HepG2 (cell line): ENCODE results near the gene MIGA2. TPM values are rescaled to one million over a fixed set of nuclear protein-coding genes. Genes with fewer than 3 reads are reported as not detected.

Source experiments
- ATRX ChIP-seq: sonication (generic); formaldehyde crosslinking; IDR thresholded peaks from 2 replicates; pipeline ENCODE4 v1.4.0; 2020; ENCODE audit warnings: missing genetic modification reagents, borderline replicate concordance
- HDAC1 ChIP-seq: sonication (generic); formaldehyde crosslinking; IDR thresholded peaks from 2 replicates; pipeline ENCODE4 v1.5.1; 2020; ENCODE audit warnings: mild to moderate bottlenecking, missing genetic modification reagents
- HHEX ChIP-seq: IDR thresholded peaks from 2 replicates; pipeline ENCODE4 v1.6.1; 2016; ENCODE audit warnings: control low read depth
- HMGXB3 ChIP-seq: sonication (generic); formaldehyde crosslinking; IDR thresholded peaks from 2 replicates; pipeline ENCODE4 v1.4.0; 2020; ENCODE audit warnings: missing genetic modification reagents, borderline replicate concordance
- HNF4A ChIP-seq: sonication (generic); formaldehyde crosslinking; IDR thresholded peaks from 2 replicates; pipeline ENCODE4 v1.4.0; 2020; ENCODE audit warnings: missing genetic modification reagents
- MNT ChIP-seq: fragments of 450-650 bp; IDR thresholded peaks from 2 replicates; pipeline ENCODE4 v1.6.1; 2016
- MXI1 ChIP-seq: IDR thresholded peaks from 3 replicates; pipeline ENCODE4 v1.6.1; 2012; ENCODE audit warnings: low read depth, low read length, inconsistent platforms, borderline replicate concordance
- NBN ChIP-seq: fragments of 450-650 bp; conservative IDR thresholded peaks from 2 replicates; pipeline ENCODE4 v1.6.1; 2017
- POLR2AphosphoS2 ChIP-seq: IDR thresholded peaks from 2 replicates; pipeline ENCODE4 v1.6.1; 2011; ENCODE audit warnings: low read depth, low read length, improper control_type of control experiment
- PPARG ChIP-seq: conservative IDR thresholded peaks from 2 replicates; pipeline ENCODE4 v1.6.1; 2016; ENCODE audit warnings: missing biosample characterization, missing genetic modification reagents
- TARDBP ChIP-seq: sonication (generic); formaldehyde crosslinking; IDR thresholded peaks from 2 replicates; pipeline ENCODE4 v1.8.0; 2022; ENCODE audit warnings: mild to moderate bottlenecking, missing genetic modification reagents
- TSC22D2 ChIP-seq: sonication (generic); formaldehyde crosslinking; IDR thresholded peaks from 2 replicates; pipeline ENCODE4 v1.5.1; 2020; ENCODE audit warnings: missing genetic modification reagents, mild to moderate bottlenecking, borderline replicate concordance
- ZMYM3 ChIP-seq: sonication (generic); formaldehyde crosslinking; IDR thresholded peaks from 2 replicates; pipeline ENCODE4 v1.5.1; 2020; ENCODE audit warnings: mild to moderate bottlenecking, missing genetic modification reagents
- ZMYM4 ChIP-seq: sonication (generic); formaldehyde crosslinking; IDR thresholded peaks from 2 replicates; pipeline ENCODE4 v1.8.1; 2023; ENCODE audit warnings: mild to moderate bottlenecking, missing genetic modification reagents
- ZNF383 ChIP-seq: sonication (generic); formaldehyde crosslinking; IDR thresholded peaks from 2 replicates; pipeline ENCODE4 v1.4.0; 2020; ENCODE audit warnings: missing genetic modification reagents, mild to moderate bottlenecking, borderline replicate concordance
- ZNF431 ChIP-seq: sonication (generic); formaldehyde crosslinking; IDR thresholded peaks from 2 replicates; pipeline ENCODE4 v1.9.0; 2022; ENCODE audit warnings: missing genetic modification reagents, low read depth, mild to moderate bottlenecking, borderline replicate concordance
- ZNF530 ChIP-seq: sonication (generic); formaldehyde crosslinking; IDR thresholded peaks from 2 replicates; pipeline ENCODE4 v1.5.0; 2020; ENCODE audit warnings: low read depth, mild to moderate bottlenecking, missing genetic modification reagents
- ZNF564 ChIP-seq: sonication (generic); formaldehyde crosslinking; IDR thresholded peaks from 2 replicates; pipeline ENCODE4 v1.8.1; 2023; ENCODE audit warnings: mild to moderate bottlenecking, missing genetic modification reagents
- ZNF616 ChIP-seq: sonication (generic); formaldehyde crosslinking; IDR thresholded peaks from 2 replicates; pipeline ENCODE4 v1.5.0; 2020; ENCODE audit warnings: low read depth, mild to moderate bottlenecking, missing genetic modification reagents
- ZNF746 ChIP-seq: sonication (generic); formaldehyde crosslinking; IDR thresholded peaks from 2 replicates; pipeline ENCODE4 v1.8.0; 2022; ENCODE audit warnings: mild to moderate bottlenecking, missing genetic modification reagents
- polyA plus RNA-seq, 8 experiments: library from polyadenylated mRNA; depleted of rRNA in 3 of 8; stranded (reverse) in 7 of 8; unstranded in 1 of 8; fragments of >200 nt; fragmentation: Illumina TruSeq in 4 of 8; extraction: Trizol in 4 of 8; gene quantifications; 2 replicates each; pipeline versions ENCODE4 v1.2.1 to v1.2.3, GENCODE V29; 2011 to 2016; ENCODE audit warnings: low read depth in 4 of 8, missing spikeins in 1 of 8, mixed read lengths in 1 of 8; ENCODE audit not compliant: insufficient read depth in 1 of 8
- total RNA-seq, 5 experiments: library from RNA; depleted of rRNA; stranded (reverse); fragments of >200 nt; fragmentation: Illumina TruSeq; extraction: Trizol; gene quantifications; 2 replicates each; pipeline ENCODE4 v1.2.3, GENCODE V29; 2016; ENCODE audit warnings: low read depth in 1 of 5
- TF ChIP-seq, protein P1 (sequence below): sonication (generic); formaldehyde crosslinking; IDR thresholded peaks from 2 replicates; pipeline ENCODE4 v1.8.1; 2022; ENCODE audit warnings: mild to moderate bottlenecking, missing genetic modification reagents
- TF ChIP-seq, protein P2 (sequence below): sonication (generic); formaldehyde crosslinking; IDR thresholded peaks from 2 replicates; pipeline ENCODE4 v1.4.0; 2020; ENCODE audit warnings: missing genetic modification reagents

MIGA2 gene
- total and polyA plus RNA-seq, 2 of the 13 experiments (the other 11 are each of a cell fraction or from before 2014, with no cell fraction given), result 10.8 to 17.1 TPM

- TF ChIP-seq POLR2AphosphoS2 (no peak), ZNF431 (CRISPR knock-in tag) (no peak), ZNF383 (CRISPR knock-in tag) (no peak), ATRX (no peak), MNT (peak; percentile 29; the same call in 1 of the 2 replicates), ZMYM3 (CRISPR knock-in tag) (peak; percentile 87), ZNF530 (no peak), HMGXB3 (CRISPR knock-in tag) (peak; percentile 46; the same call in 1 of the 2 replicates), PPARG (0 out of 2 replicates have a peak, but pooled peaks have one; percentile 8), NBN (no peak), HDAC1 (CRISPR knock-in tag) (peak; percentile 93), ZNF616 (CRISPR knock-in tag) (0 out of 2 replicates have a peak, but pooled peaks have one; percentile 40), HHEX (CRISPR knock-in tag) (no peak), ZNF746 (CRISPR knock-in tag) (no peak), MXI1 (peak; percentile 56; the same call in 2 of the 3 replicates), HNF4A (CRISPR knock-in tag) (0 out of 2 replicates have a peak, but pooled peaks have one; percentile 3), TARDBP (CRISPR knock-in tag) (peak; percentile 68; the same call in 1 of the 2 replicates), ZMYM4 (peak; percentile 81; the same call in 1 of the 2 replicates), ZNF564 (CRISPR knock-in tag) (no peak), TSC22D2 (CRISPR knock-in tag) (no peak)
- TF ChIP-seq, protein P1, sequence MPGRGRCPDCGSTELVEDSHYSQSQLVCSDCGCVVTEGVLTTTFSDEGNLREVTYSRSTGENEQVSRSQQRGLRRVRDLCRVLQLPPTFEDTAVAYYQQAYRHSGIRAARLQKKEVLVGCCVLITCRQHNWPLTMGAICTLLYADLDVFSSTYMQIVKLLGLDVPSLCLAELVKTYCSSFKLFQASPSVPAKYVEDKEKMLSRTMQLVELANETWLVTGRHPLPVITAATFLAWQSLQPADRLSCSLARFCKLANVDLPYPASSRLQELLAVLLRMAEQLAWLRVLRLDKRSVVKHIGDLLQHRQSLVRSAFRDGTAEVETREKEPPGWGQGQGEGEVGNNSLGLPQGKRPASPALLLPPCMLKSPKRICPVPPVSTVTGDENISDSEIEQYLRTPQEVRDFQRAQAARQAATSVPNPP (CRISPR knock-in tag), result 0 out of 2 replicates have a peak, but pooled peaks have one; percentile 27
- TF ChIP-seq, protein P2, sequence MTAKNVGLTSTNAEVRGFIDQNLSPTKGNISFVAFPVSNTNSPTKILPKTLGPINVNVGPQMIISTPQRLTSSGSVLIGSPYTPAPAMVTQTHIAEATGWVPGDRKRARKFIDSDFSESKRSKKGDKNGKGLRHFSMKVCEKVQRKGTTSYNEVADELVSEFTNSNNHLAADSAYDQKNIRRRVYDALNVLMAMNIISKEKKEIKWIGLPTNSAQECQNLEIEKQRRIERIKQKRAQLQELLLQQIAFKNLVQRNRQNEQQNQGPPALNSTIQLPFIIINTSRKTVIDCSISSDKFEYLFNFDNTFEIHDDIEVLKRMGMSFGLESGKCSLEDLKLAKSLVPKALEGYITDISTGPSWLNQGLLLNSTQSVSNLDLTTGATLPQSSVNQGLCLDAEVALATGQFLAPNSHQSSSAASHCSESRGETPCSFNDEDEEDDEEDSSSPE (CRISPR knock-in tag), result peak; percentile 70
Observed at GRCh38 chr9:129080601-129081387, 44.4 kb downstream of the MIGA2 start, which contains the start of gene DOLPP1 (continued).
